Posterior vena cava (tissue), 2 donors: Measurements from ENCODE around the gene S100A14. TPM values are rescaled to one million over a fixed set of nuclear protein-coding genes. Genes with fewer than 3 reads are reported as not detected.

Experiments used
- DNase-seq: peaks from one replicate; pipeline ENCODE4 v3.0.0-alpha.2; 2020; ENCODE audit warnings: low spot score
- intact Hi-C, 2 donors: fragments of 100-400 bp; cut with DNase I; formaldehyde crosslinking; loops; one replicate each; pipeline versions ENCODE4 v1.14.1 to v1.14.2; 2022 to 2023
- long read RNA-seq, 2 donors: library from polyadenylated mRNA; unstranded; transcript quantifications; one replicate each; pipeline ENCODE4 v2.0.0, GENCODE V29; 2020 to 2021
- total RNA-seq, 2 donors: library from RNA; stranded (reverse); fragmentation: NEBNext Ultra II Directional; extraction: Animal tissue kit (Norgen Biotek cat#: 25700); gene quantifications; one replicate each; pipeline ENCODE4 v1.2.1, GENCODE V29; 2021
- donor health status: DM: yes; HTN: yes; CAD: no.
- donor health status: DM: yes; HTN: yes; CAD: no.

Gene S100A14
- total RNA-seq, result not detected
- long read RNA-seq, donor 1, result 0 reads
- long read RNA-seq, donor 2, partial matches to known transcripts, result 0 of 1 reads
- long read RNA-seq, donor 2, other reads (novel, unspliced or antisense), result 0 of 1 reads

GRCh38 chr1:153616144-153616916 lies at the start of gene S100A14:
S100A14 (minus strand) TSS chr1:153616325; CDS start chr1:153615858, 467 bp downstream.
- peak; percentile 81 for DNase-seq
- intact Hi-C loops, result loop anchor here in 1 of 2 donors (5.0 kb wide), 1 partner anchor 44 kb away; no protein-coding TSS in a partner anchor

GRCh38 chr1:153663211-153663610 lies 47.1 kb upstream of the S100A14 start:
- no peak for DNase-seq
- intact Hi-C loops, result loop anchor here in 1 of 2 donors (10.0 kb wide), 1 partner anchor 148 kb away; no protein-coding TSS in a partner anchor

- no peak for DNase-seq
- intact Hi-C loops, result loop anchor here in 1 of 2 donors (10.0 kb wide), 1 partner anchor 147 kb away; no protein-coding TSS in a partner anchor
These were observed 46.1 kb upstream of the S100A14 start for GRCh38 chr1:153662269-153662668.

- DNase-seq, result no peak
- intact Hi-C loops, result loop anchor here in 1 of 2 donors (10.0 kb wide), 1 partner anchor 146 kb away; no protein-coding TSS in a partner anchor
These were observed 45.1 kb upstream of the S100A14 start for GRCh38 chr1:153661111-153661708.

GRCh38 chr1:153659656-153660055 lies 43.5 kb upstream of the S100A14 start:
- intact Hi-C loops, result loop anchor here in 1 of 2 donors (10.0 kb wide), 1 partner anchor 145 kb away; no protein-coding TSS in a partner anchor
- no peak for DNase-seq

- DNase-seq, result no peak
- intact Hi-C loops, result no loop called here
These were observed 43.0 kb upstream of the S100A14 start for GRCh38 chr1:153659175-153659534.

GRCh38 chr1:153658400-153659174 lies 42.5 kb upstream of the S100A14 start, which contains the start of gene SNAPIN:
SNAPIN (plus strand) TSS chr1:153658703; CDS start chr1:153658744, 41 bp downstream.
- intact Hi-C loops, result no loop called here
- DNase-seq, result peak; percentile 97

- no peak for DNase-seq
- intact Hi-C loops, result no loop called here
These were observed 39.2 kb upstream of the S100A14 start for GRCh38 chr1:153655333-153655732.

- no peak for DNase-seq
- intact Hi-C loops, result no loop called here
These were observed 36.8 kb upstream of the S100A14 start for GRCh38 chr1:153652805-153653500.

- intact Hi-C loops, result no loop called here
- no peak for DNase-seq
These were observed 35.6 kb upstream of the S100A14 start for GRCh38 chr1:153651771-153652170.

GRCh38 chr1:153649863-153650235 lies 33.7 kb upstream of the S100A14 start:
- no peak for DNase-seq
- intact Hi-C loops, result no loop called here

- intact Hi-C loops, result no loop called here
- DNase-seq, result no peak
These were observed 33.2 kb upstream of the S100A14 start for GRCh38 chr1:153649137-153649862.

GRCh38 chr1:153648000-153648643 lies 32.0 kb upstream of the S100A14 start:
- DNase-seq, result no peak
- intact Hi-C loops, result no loop called here

- no peak for DNase-seq
- intact Hi-C loops, result no loop called here
These were observed 31.2 kb upstream of the S100A14 start for GRCh38 chr1:153647346-153647714.

GRCh38 chr1:153646672-153647345 lies 30.7 kb upstream of the S100A14 start:
- DNase-seq, result no peak
- intact Hi-C loops, result no loop called here

GRCh38 chr1:153643816-153644215 lies 27.7 kb upstream of the S100A14 start:
- no peak for DNase-seq
- intact Hi-C loops, result no loop called here

GRCh38 chr1:153643100-153643499 lies 27.0 kb upstream of the S100A14 start:
- DNase-seq, result no peak
- intact Hi-C loops, result no loop called here
